COLO829 (cell line): Measurements from ENCODE around the gene RPL22L1.
"Not testable (repeated sequence)": the region's sequence is repeated elsewhere in the genome, so short reads cannot be mapped to it uniquely, and the experiment has no call there.

Experiments
- DNase-seq: peaks from one replicate; pipeline ENCODE4 v3.0.0; 2012; ENCODE audit warnings: low spot score

Gene RPL22L1

DNA sequence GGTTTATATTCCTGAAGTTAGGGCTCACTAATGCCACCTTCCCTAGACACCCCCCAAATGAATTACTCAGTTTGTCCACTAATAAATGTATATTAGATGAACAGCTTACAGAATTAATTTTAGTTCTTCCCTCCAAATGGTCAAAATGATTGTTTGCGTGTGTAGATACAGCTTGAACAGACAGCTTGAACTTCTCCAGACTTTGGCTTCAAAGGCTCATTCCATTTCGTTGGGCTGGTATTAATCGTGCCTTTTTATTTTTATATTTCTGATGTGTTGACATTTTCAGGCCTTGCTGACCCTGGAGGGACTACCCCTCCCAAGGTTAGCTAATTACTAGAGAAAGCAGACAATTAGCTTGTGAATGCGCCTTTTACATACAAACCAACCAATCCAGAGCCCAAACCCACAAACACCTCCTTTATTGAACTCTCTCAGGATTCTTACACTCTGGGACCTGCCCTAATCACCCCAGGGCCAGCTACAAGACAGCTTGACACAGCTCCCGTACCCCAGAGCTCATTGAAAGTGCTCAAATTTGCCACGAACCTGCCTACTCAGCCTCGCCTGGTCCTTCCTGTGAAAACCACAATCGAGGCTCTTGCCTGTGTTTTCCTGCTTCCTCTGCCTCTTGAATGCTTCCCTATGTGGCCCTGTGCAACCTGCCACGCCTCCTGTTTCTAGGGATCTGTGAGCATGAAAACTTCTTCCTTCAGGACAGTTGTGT, 40.3 kb downstream of the RPL22L1 start:
- no peak for DNase-seq

DNA sequence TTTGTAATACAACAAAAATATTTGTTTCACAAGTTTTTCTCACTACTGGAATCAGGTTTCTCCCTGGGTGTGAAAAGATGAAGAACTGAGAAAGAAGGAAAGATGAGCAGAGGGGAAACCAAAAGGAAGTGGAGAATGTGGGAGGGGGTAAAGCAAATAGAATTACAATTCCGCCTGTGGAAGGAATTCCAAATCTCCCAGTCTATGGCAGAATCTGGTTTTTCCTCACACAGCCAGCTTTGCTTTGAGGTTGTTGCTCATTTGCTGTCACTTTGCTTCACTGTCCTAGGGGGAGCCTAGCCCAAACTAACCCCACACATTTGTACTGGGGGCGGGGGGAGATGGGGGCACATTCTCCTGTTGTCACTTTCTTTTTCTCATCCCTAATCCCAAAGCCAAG, 43.9 kb downstream of the RPL22L1 start:
- no peak for DNase-seq

DNA sequence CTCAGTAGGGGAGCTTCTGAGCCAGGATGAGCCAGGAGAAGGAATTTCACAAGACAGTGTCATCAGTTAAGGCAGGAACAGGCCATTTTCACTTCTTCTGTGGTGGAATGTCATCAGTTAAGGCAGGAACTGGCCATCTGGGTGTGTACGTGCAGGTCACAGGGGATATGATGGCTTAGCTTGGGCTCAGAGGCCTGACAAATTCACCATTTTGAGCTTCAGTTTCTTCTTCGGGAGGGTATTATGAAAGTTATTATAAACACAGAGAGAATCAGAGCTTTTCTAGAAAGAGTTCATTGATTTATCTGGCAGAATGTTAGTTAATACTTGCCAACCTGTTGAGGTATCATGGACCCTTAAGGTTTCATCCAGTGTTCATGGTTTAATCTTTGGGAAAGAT, 46.4 kb downstream of the RPL22L1 start:
- DNase-seq = not testable (repeated sequence)

DNA sequence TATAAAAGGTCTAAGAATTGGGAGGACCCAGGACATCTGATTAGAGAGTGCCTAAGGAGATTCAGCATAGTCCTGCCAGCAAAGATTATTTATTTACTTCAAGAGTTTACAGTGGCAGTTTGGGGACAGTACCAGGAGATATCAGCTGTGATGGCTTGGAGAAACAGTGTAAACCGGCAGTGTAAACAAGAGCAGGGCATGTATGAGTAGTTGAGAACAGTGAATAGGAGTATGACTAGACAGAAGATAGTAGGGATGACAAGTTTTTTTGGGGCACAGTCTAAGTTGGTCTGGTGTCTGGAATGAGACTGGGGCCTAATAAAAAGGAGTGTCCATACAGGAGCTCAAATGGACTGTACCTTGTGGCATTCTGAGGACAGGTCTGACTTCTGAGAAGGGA, 51.7 kb downstream of the RPL22L1 start:
- DNase-seq = not testable (repeated sequence)

DNA sequence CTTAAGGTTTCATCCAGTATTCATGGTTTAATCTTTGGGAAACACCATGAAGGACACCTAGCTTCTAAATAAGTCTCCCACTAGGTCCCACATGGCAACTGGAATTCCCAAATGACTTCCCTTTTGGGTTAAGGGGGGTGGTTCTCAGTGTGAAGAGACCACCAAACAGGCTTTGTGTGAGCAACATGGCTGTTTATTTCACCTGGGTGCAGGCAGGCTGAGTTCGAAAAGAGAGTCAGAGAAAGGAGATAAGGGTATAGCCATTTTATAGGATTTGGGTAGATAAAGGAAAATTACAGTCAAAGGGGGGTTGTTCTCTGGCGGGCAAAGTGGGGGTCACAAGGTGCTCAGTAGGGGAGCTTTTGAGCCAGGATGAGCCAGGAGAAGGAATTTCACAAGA, 52.5 kb downstream of the RPL22L1 start:
- DNase-seq = not testable (repeated sequence)

DNA sequence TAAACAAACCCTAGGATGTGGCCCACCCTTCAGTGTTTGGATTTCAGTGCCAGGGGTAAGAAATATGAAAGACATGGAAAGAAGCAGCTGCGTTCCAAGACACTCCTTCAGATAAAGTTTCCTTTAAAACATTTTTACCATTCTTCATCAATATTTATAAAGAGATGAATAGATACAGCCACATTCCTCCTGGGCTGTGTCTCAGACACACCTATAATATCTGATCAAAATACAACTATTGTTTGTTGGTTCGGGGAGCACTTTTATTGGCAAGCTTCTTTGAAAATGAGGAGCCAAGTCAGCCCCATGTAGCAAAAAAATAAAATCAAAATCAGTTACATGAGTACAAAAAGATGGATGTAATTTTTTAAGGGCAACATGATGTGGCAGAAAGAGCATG, 53.2 kb downstream of the RPL22L1 start:
- DNase-seq = no peak

DNA sequence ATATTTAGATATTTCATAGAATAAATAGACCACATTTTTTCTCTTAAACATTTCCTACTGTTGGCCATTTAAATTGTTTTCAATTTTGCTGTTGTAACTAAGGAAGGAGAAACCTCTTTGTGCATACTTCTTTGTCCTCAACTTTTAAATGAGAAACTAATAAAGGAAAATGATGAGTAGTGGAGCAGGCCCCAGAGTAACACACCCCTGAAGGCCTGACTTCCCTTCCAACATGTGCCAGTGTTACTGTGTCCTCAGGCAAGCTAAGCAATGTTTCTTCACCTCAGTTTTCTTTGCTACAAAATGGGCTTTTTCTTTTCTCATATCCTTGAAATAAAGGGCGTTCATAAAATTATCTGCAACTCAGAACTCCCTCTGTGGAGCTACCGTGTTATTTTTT, 53.7 kb downstream of the RPL22L1 start:
- DNase-seq = no peak

DNA sequence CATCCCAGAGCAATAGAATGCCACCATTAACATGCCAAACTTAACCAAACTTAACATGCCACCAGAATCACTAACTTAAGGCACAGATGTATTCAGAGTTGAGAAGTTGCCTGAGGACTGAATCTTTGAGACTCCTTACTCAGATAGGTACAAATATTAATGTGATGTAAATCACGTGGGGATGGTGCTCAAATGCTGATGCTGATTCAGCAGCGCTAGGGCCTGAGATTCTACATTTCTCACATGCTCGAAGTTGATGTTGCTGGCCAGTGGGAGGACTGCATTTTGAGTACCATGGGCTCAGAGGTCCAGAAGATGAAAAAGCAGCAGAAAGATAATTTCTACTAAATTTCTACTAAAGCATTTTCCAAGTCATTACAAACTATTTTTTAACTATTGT, 54.1 kb downstream of the RPL22L1 start:
- no peak for DNase-seq

DNA sequence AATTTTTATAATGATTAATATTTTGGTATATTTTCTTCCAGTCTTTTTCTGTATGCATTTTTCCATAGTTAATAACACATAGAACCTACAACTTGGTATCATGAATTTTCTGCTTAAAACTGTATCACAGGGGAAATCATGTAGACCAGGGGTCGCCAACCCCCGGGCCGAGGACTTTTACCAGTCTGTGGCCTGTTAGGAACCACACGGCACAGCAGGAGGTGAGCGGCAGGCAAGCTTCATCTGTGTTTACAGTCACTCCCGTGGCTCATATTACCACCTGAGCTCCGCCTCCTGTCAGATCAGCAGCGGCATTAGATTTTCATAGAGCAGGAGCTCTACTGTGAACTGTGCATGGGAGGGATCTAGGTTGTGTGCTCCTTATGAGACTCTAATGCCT, 54.7 kb downstream of the RPL22L1 start:
- DNase-seq = no peak
